HUES6 (cell line): Measurements from ENCODE around the gene TLR9.

Experiments used
- H3K27ac ChIP-seq: 2 replicates; pipeline ENCODE4 v1.7.0; 2013; ENCODE audit warnings: low read depth, mild to moderate bottlenecking, low read length, inconsistent platforms
- H3K27me3 ChIP-seq: 2 replicates; pipeline ENCODE4 v1.6.1; 2013; ENCODE audit warnings: low read length; ENCODE audit not compliant: control insufficient read depth, insufficient read depth
- H3K36me3 ChIP-seq: 2 replicates; pipeline ENCODE4 v1.6.1; 2013; ENCODE audit warnings: low read length; ENCODE audit not compliant: control insufficient read depth, insufficient read depth
- H3K4me1 ChIP-seq: 2 replicates; pipeline ENCODE4 v1.6.1; 2013; ENCODE audit warnings: low read length; ENCODE audit not compliant: control insufficient read depth, insufficient read depth
- H3K4me3 ChIP-seq: 2 replicates; pipeline ENCODE4 v1.5.1; 2013; ENCODE audit warnings: low read depth, low read length
- H3K9ac ChIP-seq: one replicate; pipeline ENCODE4 v1.6.1; 2013; ENCODE audit warnings: mild to moderate bottlenecking, low read length
- H3K9me3 ChIP-seq: 2 replicates; pipeline ENCODE4 v1.6.1; 2013; ENCODE audit warnings: low read depth, low read length; ENCODE audit not compliant: control insufficient read depth, insufficient read depth

TLR9 gene

GRCh38 chr3:52213005-52213404 lies 12.4 kb downstream of the TLR9 start:
- Histone ChIP-seq H3K27ac (no peak overlapping the region), H3K36me3 (peaks cover 77% of the 10 kb centered on the region)

GRCh38 chr3:52211268-52211891 lies 14.1 kb downstream of the TLR9 start:
- Histone ChIP-seq H3K4me1 (no peaks in the 10 kb centered on the region), H3K4me3 (no peak overlapping the region), H3K9ac (no peak overlapping the region), H3K27me3 (no peaks in the 10 kb centered on the region), H3K9me3 (no peaks in the 10 kb centered on the region), H3K36me3 (peaks cover 91% of the 10 kb centered on the region), H3K27ac (no peak overlapping the region)

More at GRCh38 chr3:52213005-52213404, 12.4 kb downstream of the TLR9 start:
- H3K4me3 ChIP-seq: no peak overlapping the region
- no peaks in the 10 kb centered on the region; the same call in 1 of the 2 replicates for H3K4me1 ChIP-seq
- no peak overlapping the region for H3K9ac ChIP-seq
- H3K27me3 ChIP-seq: no peaks in the 10 kb centered on the region
- H3K9me3 ChIP-seq: no peaks in the 10 kb centered on the region

- H3K36me3 ChIP-seq: peaks cover 94% of the 10 kb centered on the region
- H3K27me3 ChIP-seq: no peaks in the 10 kb centered on the region
- no peak overlapping the region for H3K4me3 ChIP-seq
- H3K9ac ChIP-seq: no peak overlapping the region
- H3K9me3 ChIP-seq: no peaks in the 10 kb centered on the region
- no peaks in the 10 kb centered on the region for H3K4me1 ChIP-seq
- no peak overlapping the region for H3K27ac ChIP-seq
Observed at GRCh38 chr3:52210550-52211046, 14.8 kb downstream of the TLR9 start.

GRCh38 chr3:52210037-52210436 lies 15.4 kb downstream of the TLR9 start:
- Histone ChIP-seq H3K36me3 (peaks cover 94% of the 10 kb centered on the region), H3K4me3 (no peak overlapping the region), H3K4me1 (no peaks in the 10 kb centered on the region), H3K9me3 (no peaks in the 10 kb centered on the region), H3K27me3 (no peaks in the 10 kb centered on the region), H3K9ac (no peak overlapping the region), H3K27ac (no peak overlapping the region)

- H3K36me3 ChIP-seq: peaks cover 94% of the 10 kb centered on the region
- no peak overlapping the region for H3K27ac ChIP-seq
- H3K4me3 ChIP-seq: no peak overlapping the region
- no peaks in the 10 kb centered on the region for H3K4me1 ChIP-seq
- no peak overlapping the region for H3K9ac ChIP-seq
- H3K9me3 ChIP-seq: no peaks in the 10 kb centered on the region
- no peaks in the 10 kb centered on the region for H3K27me3 ChIP-seq
Observed at GRCh38 chr3:52208556-52208955, 16.9 kb downstream of the TLR9 start.

GRCh38 chr3:52205727-52206372 lies 19.6 kb downstream of the TLR9 start:
- no peaks in the 10 kb centered on the region for H3K27me3 ChIP-seq
- H3K27ac ChIP-seq: no peak overlapping the region
- H3K4me3 ChIP-seq: no peak overlapping the region
- H3K9me3 ChIP-seq: no peaks in the 10 kb centered on the region
- H3K9ac ChIP-seq: no peak overlapping the region
- peaks cover 94% of the 10 kb centered on the region for H3K36me3 ChIP-seq
- no peaks in the 10 kb centered on the region for H3K4me1 ChIP-seq

GRCh38 chr3:52204337-52205073 lies 20.9 kb downstream of the TLR9 start:
- no peaks in the 10 kb centered on the region for H3K4me1 ChIP-seq
- peaks cover 81% of the 10 kb centered on the region for H3K36me3 ChIP-seq
- H3K27ac ChIP-seq: no peak overlapping the region
- H3K4me3 ChIP-seq: no peak overlapping the region
- H3K9me3 ChIP-seq: no peaks in the 10 kb centered on the region
- no peaks in the 10 kb centered on the region for H3K27me3 ChIP-seq
- no peak overlapping the region for H3K9ac ChIP-seq

- Histone ChIP-seq H3K27ac (no peak overlapping the region), H3K4me3 (no peak overlapping the region), H3K36me3 (peaks cover 80% of the 10 kb centered on the region), H3K9ac (no peak overlapping the region), H3K4me1 (peaks cover 5% of the 10 kb centered on the region; the same call in 1 of the 2 replicates), H3K9me3 (no peaks in the 10 kb centered on the region), H3K27me3 (no peaks in the 10 kb centered on the region)
Observed at GRCh38 chr3:52203701-52204100, 21.7 kb downstream of the TLR9 start.

- Histone ChIP-seq H3K9me3 (no peaks in the 10 kb centered on the region), H3K4me1 (peaks cover 10% of the 10 kb centered on the region), H3K36me3 (peaks cover 69% of the 10 kb centered on the region), H3K4me3 (no peak overlapping the region), H3K27me3 (no peaks in the 10 kb centered on the region), H3K9ac (no peak overlapping the region), H3K27ac (no peak overlapping the region)
Observed at GRCh38 chr3:52202384-52203077, 22.9 kb downstream of the TLR9 start.

- Histone ChIP-seq H3K4me3 (no peak overlapping the region), H3K9me3 (no peaks in the 10 kb centered on the region), H3K4me1 (peaks cover 15% of the 10 kb centered on the region), H3K27me3 (no peaks in the 10 kb centered on the region), H3K36me3 (peaks cover 57% of the 10 kb centered on the region), H3K9ac (no peak overlapping the region), H3K27ac (no peak overlapping the region)
Observed at GRCh38 chr3:52200981-52201679, 24.3 kb downstream of the TLR9 start.
